ENCODE measurements around the gene SPTAN1.
"Not testable (repeated sequence)": the region's sequence is repeated elsewhere in the genome, so short reads cannot be mapped to it uniquely, and the experiment has no call there.

SPTAN1 gene

DNA sequence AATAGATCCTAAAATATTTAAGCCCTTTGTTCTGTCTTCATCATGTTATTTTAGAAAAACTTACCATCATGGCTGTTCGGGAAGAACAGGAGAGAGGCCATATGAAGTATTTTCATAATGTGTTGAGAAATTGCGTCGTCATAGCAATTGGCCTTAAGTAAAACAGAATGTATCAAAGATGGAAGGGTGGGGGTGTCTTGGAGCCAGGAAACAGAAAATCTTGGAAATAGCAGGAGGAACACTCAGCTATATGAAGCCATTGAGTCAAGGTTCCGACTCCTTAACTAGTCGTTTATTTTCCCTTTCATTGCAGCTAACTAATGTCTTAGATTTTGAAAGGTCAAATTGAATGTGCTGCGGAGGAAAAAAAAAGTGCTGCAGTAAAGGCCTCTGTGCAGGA lies 1.3 kb downstream of the SPTAN1 start:
- peak; percentile 54 for DNase-seq

DNA sequence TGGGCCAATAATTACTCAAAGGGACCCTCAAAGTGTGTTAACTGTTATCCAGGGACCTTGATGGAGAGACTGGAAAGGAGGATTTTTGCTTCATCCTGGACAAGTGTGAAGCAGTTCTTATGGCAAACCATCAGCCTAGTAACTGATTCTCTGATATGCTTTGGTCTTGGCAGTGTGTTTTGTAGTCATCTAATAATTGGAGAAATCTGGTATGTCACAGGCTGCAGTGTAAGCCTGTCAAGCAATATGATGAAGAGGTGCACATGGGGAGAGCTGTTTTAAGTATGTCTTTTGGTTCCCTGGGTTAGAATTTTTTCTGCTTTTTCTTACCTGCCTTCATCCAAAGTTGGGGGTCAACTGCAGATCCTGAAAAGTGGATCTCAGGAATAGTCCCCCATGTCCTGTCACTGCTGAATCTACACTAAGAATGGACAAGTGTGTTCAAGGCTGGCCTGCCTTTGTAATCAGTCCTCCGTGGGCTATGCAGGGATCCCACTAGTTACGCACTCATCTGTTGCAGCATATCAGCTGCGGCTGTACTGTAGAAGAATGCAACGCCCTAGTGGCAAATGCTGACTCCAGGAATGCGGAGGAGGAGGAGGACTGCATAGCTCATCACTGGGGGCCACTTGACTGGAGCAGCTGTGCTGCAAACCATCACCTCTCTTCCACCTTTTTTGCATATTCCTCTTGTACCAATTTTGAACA lies 1.9 kb downstream of the SPTAN1 start:
- DNase-seq: peak; percentile 61

DNA sequence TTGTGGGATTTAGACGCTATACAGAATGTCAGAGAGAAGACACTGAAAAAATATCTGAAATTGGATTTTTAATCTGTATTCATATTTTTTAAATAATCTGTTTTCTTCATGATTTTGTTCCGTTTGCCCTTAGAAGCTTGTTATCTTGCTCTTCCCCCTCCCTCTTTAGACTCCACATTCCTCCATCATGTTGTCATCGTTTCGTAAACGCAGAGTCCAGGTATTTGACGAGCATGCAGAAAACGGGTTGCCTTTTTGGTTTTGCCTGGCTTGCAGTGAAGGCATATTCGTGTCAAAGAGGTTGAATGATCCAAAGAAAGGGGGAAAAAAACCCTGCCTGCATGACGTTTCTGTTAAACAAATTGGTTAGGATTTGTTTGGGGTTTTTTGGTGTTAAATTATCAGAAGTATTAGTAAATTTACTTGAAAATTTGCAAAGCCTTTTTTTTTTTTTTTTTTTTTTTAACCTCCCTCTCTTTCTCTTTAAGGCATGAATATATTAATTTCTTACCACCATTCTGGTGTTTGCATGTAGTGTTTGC lies 2.9 kb downstream of the SPTAN1 start:
- DNase-seq: no peak

DNA sequence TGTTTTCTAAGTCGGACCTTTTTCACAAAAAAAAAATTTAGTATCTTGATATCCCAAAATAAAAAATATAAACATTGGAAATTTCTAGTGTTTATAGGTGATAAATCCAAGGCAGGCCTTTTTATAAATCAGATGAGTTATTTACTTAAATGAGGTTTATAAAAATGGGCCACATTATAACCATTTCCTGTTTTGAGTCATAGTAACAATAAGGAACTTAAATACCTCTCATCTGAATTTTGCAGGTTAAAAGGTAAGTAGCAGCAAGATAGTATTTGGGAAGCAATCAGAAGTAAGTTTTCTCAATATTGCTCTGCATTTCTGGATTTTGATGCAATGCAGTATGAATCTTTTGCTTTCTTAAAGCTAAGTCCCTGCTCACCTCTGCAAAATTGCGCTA lies 3.9 kb downstream of the SPTAN1 start:
- DNase-seq: no peak

DNA sequence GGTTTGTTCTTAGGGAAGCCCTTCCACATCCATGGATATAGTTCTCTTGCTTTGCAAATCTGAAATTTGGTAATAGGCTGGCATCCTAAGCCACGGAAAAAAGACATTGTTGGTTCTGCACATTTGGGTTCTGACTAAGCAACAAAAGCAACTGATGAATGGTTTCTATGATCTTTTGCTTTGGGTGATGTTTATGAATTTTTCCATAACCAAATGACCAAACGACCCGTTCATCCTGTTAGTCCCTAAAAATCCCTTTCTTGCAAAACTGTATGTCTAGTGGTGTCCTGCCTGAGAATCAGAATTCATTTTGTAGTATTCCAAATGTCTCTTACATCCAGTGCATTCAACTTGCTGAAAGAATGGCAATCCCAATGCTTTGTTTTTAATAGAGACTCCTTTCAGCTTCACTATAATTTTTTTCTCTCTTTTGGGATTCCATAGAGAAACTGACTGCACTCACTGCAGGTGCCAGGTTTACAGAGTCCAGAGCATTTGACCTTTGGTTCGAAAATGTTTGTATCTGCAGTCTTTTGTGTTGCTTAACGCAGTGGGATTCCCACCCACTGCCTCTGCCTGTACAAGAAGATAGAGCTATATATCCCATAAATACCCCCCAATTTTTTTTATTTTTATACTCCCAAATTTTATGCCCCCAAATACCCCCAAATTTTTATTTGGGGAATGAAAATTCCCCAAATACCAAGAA lies 4.7 kb downstream of the SPTAN1 start:
- DNase-seq: no peak

DNA sequence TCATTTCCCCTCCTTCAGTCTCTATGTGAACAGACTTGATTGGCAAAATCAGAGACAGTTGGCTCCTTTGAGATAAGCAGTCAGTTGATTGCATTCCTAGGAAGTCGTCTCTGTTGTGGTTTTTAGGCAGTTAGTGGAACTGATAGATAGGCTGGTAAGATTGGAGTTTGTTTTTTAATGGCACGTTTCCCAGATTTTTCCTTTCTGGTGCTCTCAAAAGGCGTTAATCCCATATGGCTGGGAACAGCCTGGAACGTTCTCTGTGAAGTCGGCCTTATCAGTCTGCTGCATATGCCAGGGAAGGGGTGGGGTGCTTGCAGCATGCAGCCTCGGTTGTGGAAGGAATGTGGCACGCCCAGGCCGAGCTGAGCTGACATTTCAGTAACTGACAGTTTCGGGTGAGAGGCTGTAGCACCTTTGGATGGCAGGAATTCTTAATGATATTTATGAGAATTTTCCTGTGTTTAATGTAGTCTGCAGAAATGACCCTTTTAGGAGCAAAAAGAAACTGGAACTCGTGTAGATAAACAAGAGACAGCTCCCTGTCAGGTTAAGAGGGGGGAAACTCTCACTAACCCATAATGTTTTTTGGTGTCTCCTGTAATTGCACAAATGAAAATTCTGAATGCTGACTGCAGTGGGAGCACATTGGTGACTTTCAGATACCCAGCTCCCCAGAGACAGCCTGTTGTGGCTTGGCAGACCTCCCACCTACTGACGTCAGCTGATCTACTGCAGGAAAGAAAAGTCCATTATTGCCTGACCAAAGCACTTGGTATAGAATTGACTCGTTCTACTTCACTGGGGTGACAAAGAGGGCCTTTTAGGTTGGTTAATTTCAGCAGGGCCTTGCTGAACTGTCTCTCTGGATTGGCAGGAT lies 6.3 kb downstream of the SPTAN1 start:
- DNase-seq: peak; percentile 93

DNA sequence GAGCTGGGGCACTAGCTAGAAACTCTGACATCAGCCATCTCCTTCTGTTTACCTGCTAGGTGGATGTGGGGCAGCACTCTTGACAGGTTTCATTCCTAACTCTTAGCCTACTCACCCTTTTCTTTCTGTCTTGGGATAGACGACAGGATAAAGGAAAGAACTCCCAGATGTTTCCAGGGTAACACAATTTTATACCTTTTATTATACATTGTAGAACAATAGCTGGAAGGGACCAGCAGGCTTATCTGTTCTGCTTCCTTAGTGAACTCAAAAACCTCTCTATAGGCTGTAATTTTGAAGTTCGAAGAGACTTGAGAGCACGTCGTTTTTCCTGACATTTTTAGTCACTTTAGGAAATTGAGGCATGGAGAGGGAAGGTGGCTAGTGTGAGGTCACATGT lies 13.2 kb downstream of the SPTAN1 start:
- no peak for DNase-seq

DNA sequence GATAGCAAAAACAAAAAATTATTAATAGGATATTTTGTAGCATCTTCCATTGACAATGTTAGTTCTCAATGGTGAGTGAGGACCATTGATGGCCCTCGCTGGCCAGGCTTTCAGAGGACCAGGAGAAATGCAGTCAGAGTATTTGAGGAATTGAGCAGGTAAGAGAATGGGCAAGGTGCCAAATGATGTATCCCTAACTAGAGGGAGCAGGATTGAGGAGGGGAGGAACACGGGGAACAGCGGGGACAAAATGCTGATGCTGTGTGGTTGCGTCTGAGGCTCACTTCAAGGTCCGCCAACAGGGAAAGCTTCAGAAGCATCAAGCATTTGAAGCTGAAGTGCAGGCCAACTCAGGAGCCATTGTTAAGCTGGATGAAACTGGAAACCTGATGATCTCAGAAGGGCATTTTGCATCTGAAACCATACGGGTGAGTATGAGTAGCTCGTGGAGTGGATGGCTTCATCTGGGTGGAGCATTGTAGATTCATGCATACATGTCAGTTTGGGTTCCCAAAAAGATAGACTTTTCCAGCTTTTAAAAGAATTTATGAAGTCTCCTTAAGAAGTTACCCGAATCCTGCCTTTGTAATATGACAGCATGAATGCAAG lies 16.2 kb downstream of the SPTAN1 start:
- DNase-seq: no peak

DNA sequence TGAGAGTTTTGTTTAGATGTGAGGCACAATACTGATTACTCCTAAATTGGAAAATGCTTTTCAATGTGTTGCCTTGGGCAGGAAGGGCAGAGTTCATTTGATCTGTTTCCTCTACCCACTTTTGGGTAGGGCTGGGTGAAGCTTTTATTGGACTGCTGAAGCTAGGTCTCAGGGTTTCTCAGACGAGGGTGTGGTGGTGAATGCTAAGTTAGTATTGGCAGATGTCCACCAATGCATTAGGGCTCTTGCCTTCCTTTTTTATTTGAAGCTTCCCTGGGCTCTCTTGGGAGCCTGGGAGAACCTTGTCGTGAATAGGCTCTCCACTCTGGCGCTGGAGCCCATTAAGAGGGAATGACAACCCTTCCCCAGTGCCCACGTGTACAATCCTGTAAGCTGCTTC lies 23.1 kb downstream of the SPTAN1 start:
- DNase-seq: no peak

DNA sequence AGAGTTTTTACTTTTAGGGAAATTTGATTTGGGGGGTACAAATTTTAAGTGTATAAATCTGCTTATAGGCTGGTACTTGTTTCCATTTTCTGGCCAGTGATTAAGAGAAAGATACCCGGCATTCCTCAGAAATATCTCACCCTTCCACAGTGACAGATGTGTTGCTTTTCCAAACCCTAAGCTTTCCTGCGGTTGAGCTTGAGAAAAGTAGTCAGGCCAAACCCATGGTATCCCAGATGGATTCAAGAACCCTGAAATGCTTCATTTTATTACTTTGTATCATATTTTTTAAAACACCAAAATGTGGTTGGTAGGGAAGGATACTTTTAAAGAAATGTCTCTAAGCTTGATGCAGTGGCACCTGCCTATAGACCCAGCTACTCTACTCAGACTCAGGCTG lies 23.5 kb downstream of the SPTAN1 start:
- DNase-seq: no peak

DNA sequence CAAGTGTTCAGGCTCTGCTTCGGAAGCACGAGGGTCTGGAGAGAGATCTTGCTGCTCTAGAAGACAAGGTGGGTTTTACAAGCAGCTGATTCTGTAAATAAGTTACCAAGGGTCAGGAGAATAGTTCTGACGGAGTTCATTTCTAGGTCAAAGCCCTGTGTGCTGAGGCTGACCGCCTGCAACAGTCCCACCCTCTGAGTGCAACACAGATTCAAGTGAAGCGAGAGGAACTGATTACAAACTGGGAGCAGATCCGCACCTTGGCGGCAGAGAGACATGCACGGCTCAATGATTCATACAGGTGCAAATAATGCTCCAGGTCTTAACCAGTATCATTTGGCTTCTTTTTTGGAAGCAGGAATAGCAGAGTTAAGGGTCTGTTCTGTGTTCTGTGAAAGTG lies 24.8 kb downstream of the SPTAN1 start:
- DNase-seq: no peak

DNA sequence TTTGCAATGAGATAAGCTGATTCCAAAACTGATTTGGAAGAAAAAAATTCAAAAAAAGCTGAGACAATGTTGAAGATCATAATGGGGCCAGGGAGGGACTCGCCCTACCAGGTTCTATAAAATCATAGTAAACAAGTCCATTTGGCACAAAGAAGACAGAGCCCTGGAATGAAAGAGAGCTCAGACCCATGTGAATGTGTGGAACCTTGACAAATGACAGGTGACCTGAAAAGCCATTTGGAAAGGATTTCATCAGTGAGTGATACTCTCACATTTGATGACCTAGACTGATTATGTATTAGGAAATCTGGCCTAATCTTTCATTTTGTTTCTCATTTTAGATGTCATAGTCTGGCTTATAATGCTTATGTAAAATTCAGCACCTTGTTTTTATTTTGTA lies 26.8 kb downstream of the SPTAN1 start:
- no peak for DNase-seq

DNA sequence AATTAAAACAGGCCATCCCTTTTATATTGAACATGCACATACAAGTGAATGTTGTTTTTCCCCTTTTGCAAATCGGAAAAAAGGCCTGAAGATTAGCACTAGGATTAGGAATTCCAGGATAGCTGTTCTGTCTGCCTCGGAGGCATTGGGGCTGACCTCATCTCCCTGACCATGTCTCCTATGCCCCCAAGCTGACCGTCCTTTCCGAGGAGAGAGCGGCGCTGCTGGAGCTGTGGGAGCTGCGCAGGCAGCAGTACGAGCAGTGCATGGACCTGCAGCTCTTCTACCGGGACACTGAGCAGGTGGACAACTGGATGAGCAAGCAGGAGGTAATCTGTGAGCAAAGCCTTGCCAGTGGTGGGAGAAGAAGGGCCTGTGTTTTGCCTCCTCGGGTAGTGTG lies 28.3 kb downstream of the SPTAN1 start:
- no peak for DNase-seq

DNA sequence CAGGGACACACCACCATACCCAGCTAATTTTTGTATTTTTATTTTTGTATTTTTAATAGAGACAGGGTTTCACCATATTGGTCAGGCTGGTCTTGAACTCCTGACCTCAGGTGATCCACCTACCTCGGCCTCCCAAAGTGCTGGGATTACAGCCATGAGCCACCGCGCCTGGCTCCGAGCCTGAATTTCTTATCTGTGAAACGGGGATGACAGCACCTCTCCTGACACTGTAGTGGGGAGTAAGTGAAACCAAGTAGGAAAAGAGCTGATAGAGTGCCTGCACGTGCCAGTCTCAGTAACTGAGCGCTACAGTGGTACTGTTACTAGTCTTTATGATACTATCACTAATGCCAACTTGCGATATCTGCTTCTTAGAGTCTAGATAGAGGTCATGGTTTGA lies 32.8 kb downstream of the SPTAN1 start:
- DNase-seq: not testable (repeated sequence)

DNA sequence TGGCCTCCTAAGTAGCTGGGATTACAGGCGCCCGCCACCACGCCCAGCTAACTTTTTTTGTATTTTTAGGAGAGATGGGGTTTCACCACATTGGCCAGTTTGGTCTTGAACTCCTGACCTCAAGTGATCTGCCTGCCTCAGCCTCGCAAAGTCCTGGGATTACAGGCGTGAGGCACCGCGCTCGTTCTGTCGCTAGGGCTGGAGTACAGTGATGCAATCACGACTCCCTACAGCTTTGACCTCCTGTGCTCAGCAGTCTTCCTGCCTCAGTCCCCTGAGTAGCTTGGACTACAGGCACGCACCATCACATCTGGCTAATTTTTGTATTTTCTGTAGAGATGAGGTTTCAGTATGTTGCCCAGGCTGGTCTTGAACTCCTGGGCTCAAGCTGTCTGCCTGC lies 34.5 kb downstream of the SPTAN1 start:
- DNase-seq: not testable (repeated sequence)

DNA sequence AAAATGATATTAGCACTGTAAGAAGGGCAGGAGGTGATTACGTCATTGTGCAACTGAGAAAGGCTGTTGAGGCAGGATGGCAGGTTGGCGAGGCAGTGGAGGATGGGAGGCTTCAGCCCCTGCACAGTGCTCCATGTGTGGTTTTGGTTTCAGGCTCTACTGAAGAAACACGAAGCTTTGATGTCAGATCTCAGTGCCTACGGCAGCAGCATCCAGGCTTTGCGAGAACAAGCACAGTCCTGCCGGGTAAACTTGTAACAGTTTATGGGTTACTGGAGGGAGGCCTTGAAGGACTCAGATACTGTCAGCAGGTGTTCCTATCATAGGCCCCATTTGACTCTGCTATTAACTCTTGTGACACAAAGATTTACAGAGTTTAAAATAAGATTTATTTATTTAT lies 35.1 kb downstream of the SPTAN1 start:
- DNase-seq: no peak

DNA sequence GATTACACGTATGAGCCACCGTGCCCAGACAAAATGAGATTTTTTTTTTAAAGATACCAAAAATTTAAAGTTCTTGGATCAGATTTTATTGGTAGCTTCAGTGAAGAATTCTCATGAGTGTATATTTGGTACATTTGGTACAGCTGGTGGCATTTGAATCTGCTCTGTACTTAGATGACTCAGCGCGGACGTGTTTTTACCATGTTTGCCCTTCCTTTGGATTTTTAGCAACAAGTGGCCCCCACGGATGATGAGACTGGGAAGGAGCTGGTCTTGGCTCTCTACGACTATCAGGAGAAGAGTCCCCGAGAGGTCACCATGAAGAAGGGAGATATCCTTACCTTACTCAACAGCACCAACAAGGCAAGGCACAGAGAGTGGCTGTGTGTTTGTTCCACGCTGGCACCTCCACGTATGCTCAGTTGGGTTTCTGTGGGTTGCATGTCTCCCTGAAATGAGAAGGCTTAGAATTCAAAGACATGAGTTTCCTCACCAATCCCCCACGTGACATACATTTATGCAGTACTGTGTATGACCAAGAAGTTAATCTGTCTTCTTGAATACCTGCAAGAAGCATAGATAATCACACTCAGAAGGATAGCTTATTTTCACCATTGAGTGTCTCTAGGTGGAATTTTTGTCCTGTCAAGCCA lies 36.3 kb downstream of the SPTAN1 start:
- DNase-seq: no peak

DNA sequence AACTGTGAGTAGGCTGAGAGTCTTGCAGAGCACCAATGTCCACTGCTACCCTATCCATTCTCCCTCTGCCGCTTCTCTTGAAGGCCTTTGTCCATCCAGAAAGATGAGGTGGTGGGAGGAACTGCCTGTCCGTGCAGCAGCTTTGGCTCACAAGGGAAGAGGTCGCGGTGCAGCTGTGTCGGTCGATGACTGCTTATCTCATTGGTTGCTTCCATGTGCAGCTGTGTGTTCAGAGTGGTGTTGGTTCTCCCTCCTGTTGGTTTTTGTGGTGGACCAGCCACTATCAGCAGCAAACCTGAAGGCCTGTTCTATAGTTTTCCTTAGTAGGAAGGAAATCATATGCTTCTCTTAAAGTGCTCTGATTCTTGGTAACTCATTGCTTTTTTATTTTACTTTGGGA lies 40.7 kb downstream of the SPTAN1 start:
- no peak for DNase-seq

DNA sequence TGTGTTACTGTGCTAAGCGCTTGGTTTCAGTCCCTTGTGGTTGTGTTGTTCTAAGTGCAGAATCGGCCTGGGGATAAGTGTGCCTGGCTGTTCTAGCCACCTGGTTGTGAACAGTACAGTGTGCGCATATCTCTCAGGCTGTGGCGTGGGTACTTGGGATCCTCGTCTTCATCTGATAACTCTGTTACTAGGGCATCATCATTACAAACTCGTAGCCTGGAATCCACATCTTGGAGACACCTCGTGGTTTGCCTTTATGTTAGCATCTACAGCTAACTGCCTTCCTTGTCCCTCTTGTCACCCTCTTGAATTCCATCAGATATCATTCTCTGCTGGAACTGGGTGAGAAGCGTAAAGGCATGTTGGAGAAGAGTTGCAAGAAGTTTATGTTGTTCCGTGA lies 41.5 kb downstream of the SPTAN1 start:
- DNase-seq: no peak

DNA sequence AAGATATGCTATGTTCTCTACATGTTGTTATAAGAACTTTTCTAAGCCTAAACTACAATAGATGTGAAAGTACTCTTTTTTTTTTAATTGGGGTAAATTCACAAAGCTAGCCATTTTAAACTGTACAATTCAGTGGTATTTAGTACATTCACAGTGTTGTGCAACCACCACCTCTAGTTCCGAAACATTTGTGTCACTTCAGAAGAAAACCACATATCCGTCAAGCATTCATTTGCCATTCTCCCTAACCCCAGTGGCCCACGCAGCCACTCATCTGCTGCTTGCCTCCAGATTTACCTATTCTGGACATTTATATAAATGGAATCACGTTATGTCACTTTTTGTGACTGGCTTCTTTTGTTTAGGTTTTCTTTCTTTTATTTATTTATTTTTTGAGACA lies 43.1 kb downstream of the SPTAN1 start:
- no peak for DNase-seq

DNA sequence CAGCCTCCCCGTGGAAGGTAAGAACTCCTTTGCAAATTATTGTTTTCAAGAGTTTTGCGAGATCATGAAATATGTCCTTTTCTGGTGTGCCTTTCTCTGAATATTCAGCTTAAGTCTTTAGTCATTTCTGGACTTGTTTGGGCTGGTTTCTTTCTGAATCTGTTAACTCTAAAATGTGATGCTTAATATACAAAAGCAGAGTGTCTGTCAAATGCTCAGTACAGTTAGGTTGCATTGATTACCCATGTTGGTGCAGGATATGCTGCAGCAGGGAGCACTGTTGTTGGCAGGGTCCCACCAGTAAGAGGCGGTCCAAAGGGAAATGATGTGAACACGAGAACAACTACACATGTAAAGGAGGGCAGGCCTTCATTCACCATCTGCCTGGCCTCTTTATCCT lies 47.7 kb downstream of the SPTAN1 start:
- DNase-seq: no peak

DNA sequence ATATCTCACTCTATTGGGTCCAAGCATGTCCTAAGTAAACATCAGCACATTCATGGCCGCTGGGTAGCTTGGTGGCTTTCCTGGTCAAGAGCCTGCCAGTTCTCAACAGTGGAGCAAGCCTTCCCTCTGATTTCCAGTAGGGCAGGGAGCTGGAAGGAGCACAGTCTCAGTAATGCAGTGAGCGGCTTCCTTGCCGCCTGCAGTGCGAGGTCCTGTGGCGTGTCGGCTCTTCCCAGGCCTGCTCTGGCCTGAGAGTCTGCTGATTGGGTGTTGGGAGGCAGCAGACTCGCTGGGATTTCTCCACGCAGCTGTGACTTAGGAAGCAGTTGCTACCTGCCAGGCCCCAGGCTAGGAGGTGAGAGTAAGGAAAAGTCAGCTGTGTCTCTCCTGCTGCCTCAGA lies 51.3 kb downstream of the SPTAN1 start:
- DNase-seq: no peak

Data from inflammatory macrophage treated with lipopolysaccharide for 4 hours (primary cell).